Measurements from ENCODE around the gene ARID3C. TPM values are rescaled to one million over a fixed set of nuclear protein-coding genes. Genes with fewer than 3 reads are reported as not detected.

ARID3C gene
- total RNA-seq, 5 donors from 2014 or later (not counting 1 experiment from before 2014, with no cell fraction given) = 0.38 TPM; not detected in 4

DNA sequence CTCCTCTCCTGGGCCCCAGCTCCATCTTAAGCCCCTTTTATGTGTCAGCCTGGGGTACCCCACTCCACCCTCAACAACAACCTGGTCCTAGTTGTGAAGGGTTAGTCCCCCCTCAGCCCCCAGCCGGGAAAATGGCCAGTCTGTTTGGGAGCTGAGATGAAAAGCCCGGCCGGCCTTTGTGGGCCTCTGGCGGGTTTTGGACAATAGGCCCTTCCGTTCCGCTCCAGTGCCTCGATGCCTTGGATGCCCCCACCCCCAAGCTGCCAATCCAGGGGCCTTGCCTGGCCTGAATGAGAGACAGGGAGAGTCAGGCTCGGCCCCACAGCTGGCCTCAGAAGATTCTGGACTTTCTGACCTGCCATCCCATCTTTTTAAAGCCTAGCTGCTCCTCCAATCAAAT lies 48.5 kb downstream of the ARID3C start:
- ChIA-PET CTCF (interaction anchor here in 1 of 2 donors (0.6 kb wide), 1 partner anchor 969 kb away, joined by 3 read pairs; no protein-coding TSS in a partner anchor), POLR2A (interaction anchor here in 1 of 2 donors (0.6 kb wide), 1 partner anchor 143 kb away, joined by 3 read pairs; no protein-coding TSS in a partner anchor)
- Histone ChIP-seq H3K27ac (ENCODE audit: low read length) (no peak overlapping the region), H3K9me3 (no peaks in the 10 kb centered on the region), H3K27me3 (replicated peaks in 1 of 2; ENCODE audit: control insufficient read depth in 2 of 2, extremely low read depth in 1 of 2, insufficient read depth in 2 of 2, low read length in 1 of 2) (peaks cover 8 to 77% of the 10 kb centered on the region in 2 experiments), H3K4me1 (ENCODE audit: control insufficient read depth in 1 of 2, extremely low read depth in 1 of 2, insufficient read depth in 2 of 2, low read length in 2 of 2) (peaks cover 0 to 13% of the 10 kb centered on the region in 2 experiments), H3K4me3 (ENCODE audit: control insufficient read depth in 1 of 2, extremely low read depth in 1 of 2, low read length in 1 of 2) (no peak overlapping the region), H3K36me3 (ENCODE audit: control insufficient read depth in 2 of 2, extremely low read depth in 1 of 2, insufficient read depth in 1 of 2, low read length in 1 of 2) (no peaks in the 10 kb centered on the region)
- ATAC-seq (replicated peaks in 1 of 4) = no peak
- H3K27ac Mint-ChIP-seq = no peak overlapping the region
- H3K4me1 Mint-ChIP-seq = peaks cover 13 to 16% (median 15%) of the 10 kb centered on the region in 3 donors
- no peak overlapping the region for H3K4me3 Mint-ChIP-seq
- no peaks in the 10 kb centered on the region for H3K36me3 Mint-ChIP-seq
- peaks cover 71 to 78% of the 10 kb centered on the region in 2 donors for H3K27me3 Mint-ChIP-seq
- no peaks in the 10 kb centered on the region for H3K9me3 Mint-ChIP-seq
- no peak for DNase-seq
- WGBS (ENCODE audit: insufficient coverage) = 55% methylated on average over 3 of the region's 8 CpGs

DNA sequence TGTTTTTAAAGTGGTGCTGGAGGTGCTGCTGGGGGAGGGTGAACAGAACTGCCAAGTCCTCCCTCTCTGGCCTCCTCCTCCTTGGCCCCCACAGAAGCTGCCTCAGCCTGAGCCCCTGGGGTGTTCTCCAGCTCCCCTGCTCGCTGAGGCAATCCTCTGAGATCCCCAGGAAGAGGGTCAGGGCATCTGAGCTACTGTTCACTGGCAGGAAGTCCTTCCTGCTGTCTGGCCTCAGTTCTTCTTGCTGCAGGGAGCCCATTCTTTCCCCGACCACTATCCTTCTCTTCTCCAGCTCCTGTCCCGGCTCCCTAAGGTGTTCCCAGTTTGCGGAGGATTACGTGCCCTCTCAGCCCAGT lies 49.1 kb downstream of the ARID3C start:
- Mint-ChIP-seq H3K27me3 (peaks cover 72 to 79% of the 10 kb centered on the region in 2 donors), H3K36me3 (no peaks in the 10 kb centered on the region), H3K27ac (no peak overlapping the region), H3K9me3 (no peaks in the 10 kb centered on the region), H3K4me3 (peak overlapping the region in 1 of 3 donors; percentile 57), H3K4me1 (peaks cover 13 to 16% (median 15%) of the 10 kb centered on the region in 3 donors)
- peaks cover 0 to 13% of the 10 kb centered on the region in 2 experiments for H3K4me1 ChIP-seq (ENCODE audit: control insufficient read depth in 1 of 2, extremely low read depth in 1 of 2, insufficient read depth in 2 of 2, low read length in 2 of 2)
- WGBS (ENCODE audit: insufficient coverage) = 67% methylated on average over 5 of the region's 5 CpGs
- ChIA-PET POLR2A (interaction anchor here (0.6 kb wide), 2 partner anchors 144 to 746 kb away, joined by 3 to 6 read pairs; no protein-coding TSS in a partner anchor), CTCF (no interaction called here)
- H3K4me3 ChIP-seq (ENCODE audit: control insufficient read depth in 1 of 2, extremely low read depth in 1 of 2, low read length in 1 of 2) = no peak overlapping the region
- peaks cover 8 to 77% of the 10 kb centered on the region in 2 experiments for H3K27me3 ChIP-seq (replicated peaks in 1 of 2; ENCODE audit: control insufficient read depth in 2 of 2, extremely low read depth in 1 of 2, insufficient read depth in 2 of 2, low read length in 1 of 2)
- DNase-seq (no peak), ATAC-seq (replicated peaks in 1 of 4) (no peak)
- no peaks in the 10 kb centered on the region for H3K36me3 ChIP-seq (ENCODE audit: control insufficient read depth in 2 of 2, extremely low read depth in 1 of 2, insufficient read depth in 1 of 2, low read length in 1 of 2)
- no peaks in the 10 kb centered on the region for H3K9me3 ChIP-seq
- no peak overlapping the region for H3K27ac ChIP-seq (ENCODE audit: low read length)

- peaks cover 13 to 16% (median 15%) of the 10 kb centered on the region in 3 donors for H3K4me1 Mint-ChIP-seq
- H3K27ac ChIP-seq (ENCODE audit: low read length) = no peak overlapping the region
- H3K27ac Mint-ChIP-seq = no peak overlapping the region
- ATAC-seq (replicated peaks in 1 of 4) (no peak), DNase-seq (no peak)
- CTCF ChIA-PET = no interaction called here
- no peaks in the 10 kb centered on the region for H3K36me3 ChIP-seq (ENCODE audit: control insufficient read depth in 2 of 2, extremely low read depth in 1 of 2, insufficient read depth in 1 of 2, low read length in 1 of 2)
- no peaks in the 10 kb centered on the region for H3K9me3 Mint-ChIP-seq
- H3K27me3 ChIP-seq (replicated peaks in 1 of 2; ENCODE audit: control insufficient read depth in 2 of 2, extremely low read depth in 1 of 2, insufficient read depth in 2 of 2, low read length in 1 of 2) = peaks cover 8 to 76% of the 10 kb centered on the region in 2 experiments
- POLR2A ChIA-PET = interaction anchor here in 1 of 2 donors (0.6 kb wide), 1 partner anchor 745 kb away, joined by 6 read pairs; no protein-coding TSS in a partner anchor
- H3K4me3 Mint-ChIP-seq = peak overlapping the region in 1 of 3 donors; percentile 57
- peaks cover 0 to 13% of the 10 kb centered on the region in 2 experiments for H3K4me1 ChIP-seq (ENCODE audit: control insufficient read depth in 1 of 2, extremely low read depth in 1 of 2, insufficient read depth in 2 of 2, low read length in 2 of 2)
- no peak overlapping the region for H3K4me3 ChIP-seq (ENCODE audit: control insufficient read depth in 1 of 2, extremely low read depth in 1 of 2, low read length in 1 of 2)
- WGBS (ENCODE audit: insufficient coverage) = 0% methylated on average over 2 of the region's 17 CpGs
- H3K27me3 Mint-ChIP-seq = peaks cover 72 to 79% of the 10 kb centered on the region in 2 donors
- no peaks in the 10 kb centered on the region for H3K36me3 Mint-ChIP-seq
- no peaks in the 10 kb centered on the region for H3K9me3 ChIP-seq
Measured at GRCh38 chr9:34579104-34579807, 49.6 kb downstream of the ARID3C start.

DNA sequence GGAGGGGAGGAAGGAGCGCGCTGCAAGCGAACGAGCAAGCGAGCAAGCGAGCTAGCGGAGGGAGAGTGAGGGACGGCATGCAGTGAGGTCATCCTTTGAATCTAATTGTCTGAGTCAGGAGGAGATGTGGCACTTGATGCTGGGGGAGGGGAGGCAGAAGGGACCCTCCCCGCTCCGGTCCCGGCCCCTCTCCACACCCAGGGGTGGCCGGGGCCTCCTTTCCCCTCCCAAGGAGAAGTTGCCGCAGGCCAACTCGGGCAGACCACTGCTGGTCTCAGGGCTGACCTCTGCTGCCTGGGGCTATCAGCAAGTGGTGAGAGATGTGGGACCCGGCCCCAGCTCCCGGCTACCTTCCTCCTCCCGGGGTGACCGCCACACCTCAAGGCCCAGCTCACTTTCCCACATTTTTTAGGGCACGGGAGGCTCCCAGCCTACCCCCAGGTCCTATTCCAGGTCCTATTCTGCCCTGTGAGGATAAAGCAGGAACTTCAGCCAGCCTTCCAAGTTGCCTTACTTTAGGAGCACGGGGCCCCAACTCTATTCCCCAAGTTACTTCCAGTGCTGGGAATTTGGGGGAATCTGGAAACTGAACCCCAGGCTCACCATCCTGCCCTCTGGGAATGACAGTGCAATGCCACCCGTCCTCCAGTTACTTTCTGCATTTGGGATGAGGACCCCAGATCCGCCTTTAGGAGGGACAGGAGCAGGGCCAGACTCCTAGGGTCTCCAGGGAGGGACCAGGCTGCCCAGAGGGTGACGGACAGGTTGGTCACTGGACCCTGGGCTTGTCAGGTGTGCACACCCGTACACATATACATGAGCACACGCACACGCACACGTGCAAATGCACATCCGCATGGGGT lies 50.4 kb downstream of the ARID3C start:
- ATAC-seq (replicated peaks in 1 of 4) (peak in 2 of 4 experiments; percentile 25 to 50), DNase-seq (peak in 1 of 35 experiments; percentile 20)
- Mint-ChIP-seq H3K36me3 (no peaks in the 10 kb centered on the region), H3K9me3 (no peaks in the 10 kb centered on the region), H3K27ac (peak overlapping the region in 1 of 2 donors; percentile 17), H3K4me3 (peak overlapping the region in 1 of 3 donors; percentile 57), H3K27me3 (peaks cover 71 to 77% of the 10 kb centered on the region in 2 donors), H3K4me1 (peaks cover 13 to 16% (median 15%) of the 10 kb centered on the region in 3 donors)
- Histone ChIP-seq H3K27ac (ENCODE audit: low read length) (no peak overlapping the region), H3K27me3 (replicated peaks in 1 of 2; ENCODE audit: control insufficient read depth in 2 of 2, extremely low read depth in 1 of 2, insufficient read depth in 2 of 2, low read length in 1 of 2) (peaks cover 8 to 77% of the 10 kb centered on the region in 2 experiments), H3K9me3 (no peaks in the 10 kb centered on the region), H3K36me3 (ENCODE audit: control insufficient read depth in 2 of 2, extremely low read depth in 1 of 2, insufficient read depth in 1 of 2, low read length in 1 of 2) (no peaks in the 10 kb centered on the region), H3K4me1 (ENCODE audit: control insufficient read depth in 1 of 2, extremely low read depth in 1 of 2, insufficient read depth in 2 of 2, low read length in 2 of 2) (peaks cover 0 to 13% of the 10 kb centered on the region in 2 experiments), H3K4me3 (ENCODE audit: control insufficient read depth in 1 of 2, extremely low read depth in 1 of 2, low read length in 1 of 2) (peak overlapping the region in 1 of 2 donors; percentile 27)
- ChIA-PET CTCF (no interaction called here), POLR2A (no interaction called here)
- WGBS (ENCODE audit: insufficient coverage) = 15% methylated on average over 10 of the region's 28 CpGs

GRCh38 chr9:34577400-34578240 lies 51.2 kb downstream of the ARID3C start:
- 2% methylated on average over 18 of the region's 62 CpGs for WGBS (ENCODE audit: insufficient coverage)
- H3K27ac ChIP-seq (ENCODE audit: low read length) = no peak overlapping the region
- Mint-ChIP-seq H3K36me3 (no peaks in the 10 kb centered on the region), H3K27ac (no peak overlapping the region), H3K4me3 (peak overlapping the region; percentile 29 to 75 (median 46)), H3K4me1 (peaks cover 13 to 16% (median 15%) of the 10 kb centered on the region in 3 donors), H3K27me3 (peaks cover 65 to 72% of the 10 kb centered on the region in 2 donors), H3K9me3 (no peaks in the 10 kb centered on the region)
- no peaks in the 10 kb centered on the region for H3K9me3 ChIP-seq
- H3K27me3 ChIP-seq (replicated peaks in 1 of 2; ENCODE audit: control insufficient read depth in 2 of 2, extremely low read depth in 1 of 2, insufficient read depth in 2 of 2, low read length in 1 of 2) = peaks cover 6 to 78% of the 10 kb centered on the region in 2 experiments
- ChIA-PET CTCF (no interaction called here), POLR2A (interaction anchor here in 1 of 2 donors (0.6 kb wide), 1 partner anchor 88 kb away, joined by 11 read pairs; no protein-coding TSS in a partner anchor)
- peaks cover 0 to 13% of the 10 kb centered on the region in 2 experiments for H3K4me1 ChIP-seq (ENCODE audit: control insufficient read depth in 1 of 2, extremely low read depth in 1 of 2, insufficient read depth in 2 of 2, low read length in 2 of 2)
- H3K36me3 ChIP-seq (ENCODE audit: control insufficient read depth in 2 of 2, extremely low read depth in 1 of 2, insufficient read depth in 1 of 2, low read length in 1 of 2) = no peaks in the 10 kb centered on the region
- ATAC-seq (replicated peaks in 1 of 4) (no peak), DNase-seq (no peak)
- peak overlapping the region in 1 of 2 donors; percentile 27 for H3K4me3 ChIP-seq (ENCODE audit: control insufficient read depth in 1 of 2, extremely low read depth in 1 of 2, low read length in 1 of 2)

Measured in T-cell (primary cell).